ENCODE measurements around the gene SEC24C. TPM values are rescaled to one million over a fixed set of nuclear protein-coding genes. Genes with fewer than 3 reads are reported as not detected.
"Not testable (repeated sequence)": the region's sequence is repeated elsewhere in the genome, so short reads cannot be mapped to it uniquely, and the experiment has no call there.

Gene SEC24C
- total RNA-seq, 6 experiments from 2014 or later = 39.4 to 43.4 (median 41.0) TPM

DNA sequence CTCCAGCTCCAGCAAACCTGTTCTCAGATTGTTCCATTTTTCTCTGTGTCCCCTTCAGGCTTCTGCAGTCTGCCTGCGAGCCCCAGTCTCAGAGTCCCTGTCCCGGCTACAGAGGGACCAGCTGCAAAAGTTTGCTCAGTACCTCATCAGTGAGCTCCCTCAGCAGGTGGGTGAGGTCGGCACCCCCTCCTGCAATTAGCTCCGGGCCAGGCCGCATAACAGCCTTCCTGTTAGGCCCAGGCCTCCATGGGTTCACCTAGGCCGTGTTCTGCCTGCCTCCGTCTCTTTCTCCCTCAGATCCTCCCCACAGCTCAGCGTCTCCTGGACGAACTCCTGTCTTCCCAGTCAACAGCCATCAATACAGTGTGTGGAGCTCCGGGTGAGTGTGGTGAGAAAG is 45.5 kb downstream of the SEC24C start:
- no peak overlapping the region for H3K27ac ChIP-seq
- peaks cover 0 to 62% (median 41%) of the 10 kb centered on the region in 4 donors for H3K36me3 ChIP-seq
- TF ChIP-seq POLR2A (IDR thresholded peaks at IDR 0.05) (no peak), CTCF (IDR thresholded peaks at IDR 0.05) (no peak)
- peaks cover 0 to 20% (median 7%) of the 10 kb centered on the region in 4 donors for H3K4me1 ChIP-seq
- H3K27me3 ChIP-seq = no peaks in the 10 kb centered on the region
- no peak for DNase-seq
- no peak for ATAC-seq
- intact Hi-C loops (cut with DNase I) = no loop called here
- 100% methylated on average over 1 of the region's 10 CpGs for WGBS (ENCODE audit: insufficient coverage, low coverage, low lambda C conversion rate, missing lambda C conversion rate)
- H3K9me3 ChIP-seq = no peaks in the 10 kb centered on the region
- H3K4me3 ChIP-seq = no peak overlapping the region

- DNase-seq = no peak
- H3K36me3 ChIP-seq = peaks cover 0 to 76% (median 50%) of the 10 kb centered on the region in 4 donors
- peaks cover 0 to 16% (median 5%) of the 10 kb centered on the region in 4 donors for H3K4me1 ChIP-seq
- no peak overlapping the region for H3K4me3 ChIP-seq
- ATAC-seq = no peak
- H3K27ac ChIP-seq = no peak overlapping the region
- intact Hi-C loops (cut with DNase I) = no loop called here
- H3K9me3 ChIP-seq = no peaks in the 10 kb centered on the region
- TF ChIP-seq CTCF (IDR thresholded peaks at IDR 0.05) (no peak), POLR2A (IDR thresholded peaks at IDR 0.05) (no peak)
- H3K27me3 ChIP-seq = no peaks in the 10 kb centered on the region
- WGBS (ENCODE audit: insufficient coverage, low coverage, low lambda C conversion rate, missing lambda C conversion rate) = 84% methylated on average over 12 of the region's 22 CpGs
These were observed 46.9 kb downstream of the SEC24C start for GRCh38 chr10:73790886-73791625.

- TF ChIP-seq CTCF (IDR thresholded peaks at IDR 0.05) (no peak), POLR2A (IDR thresholded peaks at IDR 0.05) (no peak)
- ATAC-seq (no peak), DNase-seq (peak in 1 of 3 donors; percentile 18)
- Histone ChIP-seq H3K36me3 (peaks cover 0 to 84% (median 53%) of the 10 kb centered on the region in 4 donors), H3K27ac (no peak overlapping the region), H3K4me3 (no peak overlapping the region), H3K27me3 (no peaks in the 10 kb centered on the region), H3K4me1 (peaks cover 0 to 12% (median 4%) of the 10 kb centered on the region in 4 donors), H3K9me3 (no peaks in the 10 kb centered on the region)
- 86% methylated on average over 8 of the region's 26 CpGs for WGBS (ENCODE audit: insufficient coverage, low coverage, low lambda C conversion rate, missing lambda C conversion rate)
- intact Hi-C loops (cut with DNase I) = no loop called here
These were observed 47.8 kb downstream of the SEC24C start for GRCh38 chr10:73791871-73792400.

GRCh38 chr10:73793456-73793855 is 49.3 kb downstream of the SEC24C start:
- no peak for ATAC-seq
- Histone ChIP-seq H3K4me1 (no peaks in the 10 kb centered on the region), H3K27ac (no peak overlapping the region), H3K9me3 (no peaks in the 10 kb centered on the region), H3K4me3 (no peak overlapping the region), H3K27me3 (no peaks in the 10 kb centered on the region), H3K36me3 (peaks cover 0 to 100% (median 60%) of the 10 kb centered on the region in 4 donors)
- DNase-seq = peak in 1 of 3 donors; percentile 14
- intact Hi-C loops (cut with DNase I) = no loop called here
- WGBS (ENCODE audit: insufficient coverage, low coverage, low lambda C conversion rate, missing lambda C conversion rate) = 92% methylated on average over 4 of the region's 5 CpGs
- TF ChIP-seq POLR2A (IDR thresholded peaks at IDR 0.05) (no peak), CTCF (IDR thresholded peaks at IDR 0.05) (no peak)

DNA sequence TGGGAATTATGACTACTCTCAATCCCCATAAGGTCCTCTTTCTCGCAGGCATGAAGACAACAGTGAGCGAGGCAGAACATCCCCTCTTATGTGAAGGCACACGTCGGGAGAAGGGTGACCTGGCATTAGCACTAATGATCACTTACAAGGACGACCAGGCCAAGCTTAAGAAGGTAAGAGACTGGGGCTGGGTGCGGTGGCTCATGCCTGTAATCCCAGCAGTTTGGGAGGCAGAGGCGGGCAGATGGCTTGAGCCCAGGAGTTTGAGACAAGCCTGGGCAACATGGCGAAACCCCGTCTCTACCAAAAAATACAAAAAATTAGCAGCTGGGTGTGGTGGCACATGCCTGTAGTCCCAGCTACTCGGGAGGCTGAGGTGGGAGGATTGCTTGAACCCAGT is 51.3 kb downstream of the SEC24C start:
- intact Hi-C loops (cut with DNase I); ATAC-seq; H3K27ac ChIP-seq; H3K4me3 ChIP-seq; H3K9me3 ChIP-seq; H3K4me1 ChIP-seq; H3K27me3 ChIP-seq: not testable (repeated sequence)
- WGBS (ENCODE audit: insufficient coverage, low coverage, low lambda C conversion rate, missing lambda C conversion rate) = 87% methylated on average over 6 of the region's 10 CpGs
- peak in 1 of 3 donors; percentile 7 for DNase-seq
- peaks cover 0 to 100% (median 57%) of the 10 kb centered on the region in 4 donors for H3K36me3 ChIP-seq

GRCh38 chr10:73796035-73796434 is 51.9 kb downstream of the SEC24C start:
- ATAC-seq; intact Hi-C loops (cut with DNase I); H3K27ac ChIP-seq; H3K4me1 ChIP-seq; H3K27me3 ChIP-seq; H3K4me3 ChIP-seq; H3K9me3 ChIP-seq: not testable (repeated sequence)
- H3K36me3 ChIP-seq = peaks cover 0 to 98% (median 55%) of the 10 kb centered on the region in 4 donors
- 97% methylated on average over 8 of the region's 8 CpGs for WGBS (ENCODE audit: insufficient coverage, low coverage, low lambda C conversion rate, missing lambda C conversion rate)
- DNase-seq = peak in 1 of 3 donors; percentile 2

Measured in right lobe of liver (tissue), 6 donors.